Measurements from ENCODE around the gene FASTKD1.
"Not testable (repeated sequence)": the region's sequence is repeated elsewhere in the genome, so short reads cannot be mapped to it uniquely, and the experiment has no call there.

GRCh38 chr2:169582552-169583266 is 9.0 kb upstream of the FASTKD1 start:
- TF ChIP-seq POLR2A (IDR thresholded peaks at IDR 0.05), result not testable (repeated sequence)
- TF ChIP-seq, protein P1, sequence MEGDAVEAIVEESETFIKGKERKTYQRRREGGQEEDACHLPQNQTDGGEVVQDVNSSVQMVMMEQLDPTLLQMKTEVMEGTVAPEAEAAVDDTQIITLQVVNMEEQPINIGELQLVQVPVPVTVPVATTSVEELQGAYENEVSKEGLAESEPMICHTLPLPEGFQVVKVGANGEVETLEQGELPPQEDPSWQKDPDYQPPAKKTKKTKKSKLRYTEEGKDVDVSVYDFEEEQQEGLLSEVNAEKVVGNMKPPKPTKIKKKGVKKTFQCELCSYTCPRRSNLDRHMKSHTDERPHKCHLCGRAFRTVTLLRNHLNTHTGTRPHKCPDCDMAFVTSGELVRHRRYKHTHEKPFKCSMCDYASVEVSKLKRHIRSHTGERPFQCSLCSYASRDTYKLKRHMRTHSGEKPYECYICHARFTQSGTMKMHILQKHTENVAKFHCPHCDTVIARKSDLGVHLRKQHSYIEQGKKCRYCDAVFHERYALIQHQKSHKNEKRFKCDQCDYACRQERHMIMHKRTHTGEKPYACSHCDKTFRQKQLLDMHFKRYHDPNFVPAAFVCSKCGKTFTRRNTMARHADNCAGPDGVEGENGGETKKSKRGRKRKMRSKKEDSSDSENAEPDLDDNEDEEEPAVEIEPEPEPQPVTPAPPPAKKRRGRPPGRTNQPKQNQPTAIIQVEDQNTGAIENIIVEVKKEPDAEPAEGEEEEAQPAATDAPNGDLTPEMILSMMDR (IDR thresholded peaks at IDR 0.05), result not testable (repeated sequence)

Data from Peyer's patch (tissue), 4 donors.